Measurements from ENCODE around the gene SSR4. TPM values are rescaled to one million over a fixed set of nuclear protein-coding genes. Genes with fewer than 3 reads are reported as not detected.

SSR4 gene
- total and polyA plus RNA-seq, 12 donors, result 162 to 1,349 (median 366) TPM

GRCh38 chrX:153805436-153805835 is 11.0 kb downstream of the SSR4 start:
- WGBS, 4 donors, result 78 to 92% (median 87%) methylated on average over 7 to 13 of the region's 13 CpGs
- Histone ChIP-seq H3K27ac (no peak overlapping the region), H3K36me3 (replicated peaks in 1 of 2) (no peaks in the 10 kb centered on the region), H3K4me1 (replicated peaks in 1 of 2) (no peaks in the 10 kb centered on the region), H3K27me3 (no peaks in the 10 kb centered on the region), H3K9me3 (replicated peaks in 1 of 3) (no peaks in the 10 kb centered on the region), H3K4me3 (no peak overlapping the region)
- no peak for DNase-seq
- no peak for TF ChIP-seq CTCF (IDR thresholded peaks at IDR 0.05)
- TF ChIP-seq POLR2A (IDR thresholded peaks at IDR 0.05), result no peak
- intact Hi-C loops (cut with DNase I), result no loop called here

DNA sequence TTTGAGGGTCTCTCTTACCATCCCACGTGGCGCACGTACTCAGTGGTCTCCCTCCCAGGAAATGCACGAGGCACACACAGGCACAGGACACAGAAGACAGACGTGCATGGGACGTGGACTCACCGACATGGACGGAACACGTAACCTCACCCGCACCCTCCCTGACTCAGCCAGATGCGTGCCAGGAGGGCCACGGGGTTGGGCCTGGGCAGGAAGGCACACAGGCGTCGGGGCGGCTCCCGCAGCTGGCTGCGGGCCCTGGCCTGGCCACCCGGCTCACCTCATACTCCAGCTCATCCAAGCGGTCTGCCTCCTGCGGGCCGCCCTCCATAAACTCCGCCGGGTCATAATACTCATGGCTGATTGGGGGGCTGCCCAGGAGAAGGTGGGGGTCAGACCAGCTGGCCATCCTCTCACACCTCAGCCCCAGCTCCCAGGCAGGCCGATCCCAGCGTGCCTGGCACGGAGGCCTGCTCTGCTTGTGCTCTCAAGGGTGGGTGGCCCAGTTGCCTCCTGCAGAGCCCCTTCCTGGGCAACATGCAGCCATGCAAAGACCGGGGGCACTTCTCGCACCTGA is 12.6 kb downstream of the SSR4 start:
- no peak for TF ChIP-seq CTCF (IDR thresholded peaks at IDR 0.05)
- no peak for TF ChIP-seq POLR2A (IDR thresholded peaks at IDR 0.05)
- Histone ChIP-seq H3K27ac (no peak overlapping the region), H3K9me3 (replicated peaks in 1 of 3) (no peaks in the 10 kb centered on the region), H3K4me3 (no peak overlapping the region), H3K36me3 (replicated peaks in 1 of 2) (no peaks in the 10 kb centered on the region), H3K27me3 (no peaks in the 10 kb centered on the region), H3K4me1 (replicated peaks in 1 of 2) (no peaks in the 10 kb centered on the region)
- intact Hi-C loops (cut with DNase I), result no loop called here
- WGBS, 4 donors, result 92 to 95% (median 93%) methylated on average over 8 to 28 of the region's 28 CpGs
- DNase-seq, result no peak

GRCh38 chrX:153807976-153808375 is 13.5 kb downstream of the SSR4 start:
- 89 to 97% (median 92%) methylated on average over 6 to 19 of the region's 19 CpGs for WGBS, 4 donors
- intact Hi-C loops (cut with DNase I), result no loop called here
- Histone ChIP-seq H3K27ac (no peak overlapping the region), H3K36me3 (replicated peaks in 1 of 2) (no peaks in the 10 kb centered on the region), H3K9me3 (replicated peaks in 1 of 3) (no peaks in the 10 kb centered on the region), H3K27me3 (no peaks in the 10 kb centered on the region), H3K4me3 (no peak overlapping the region), H3K4me1 (replicated peaks in 1 of 2) (no peaks in the 10 kb centered on the region)
- no peak for TF ChIP-seq POLR2A (IDR thresholded peaks at IDR 0.05)
- no peak for TF ChIP-seq CTCF (IDR thresholded peaks at IDR 0.05)
- no peak for DNase-seq

- intact Hi-C loops (cut with DNase I), result no loop called here
- no peak for TF ChIP-seq CTCF (IDR thresholded peaks at IDR 0.05)
- Histone ChIP-seq H3K27me3 (peaks cover 3% of the 10 kb centered on the region), H3K9me3 (replicated peaks in 1 of 3) (no peaks in the 10 kb centered on the region), H3K4me1 (replicated peaks in 1 of 2) (no peaks in the 10 kb centered on the region), H3K4me3 (no peak overlapping the region), H3K27ac (no peak overlapping the region), H3K36me3 (replicated peaks in 1 of 2) (no peaks in the 10 kb centered on the region)
- no peak for DNase-seq
- WGBS, 4 donors, result 51 to 100% (median 68%) methylated on average over 1 to 14 of the region's 14 CpGs
These were observed 17.8 kb downstream of the SSR4 start for GRCh38 chrX:153812220-153812619.

Measured in adrenal gland (tissue), 12 donors.